AML-193 (cell line): ENCODE data around the gene CEP162.
"Not testable (repeated sequence)": the region's sequence is repeated elsewhere in the genome, so short reads cannot be mapped to it uniquely, and the experiment has no call there.

Experiments
- DNase-seq, 2 experiments: peaks; one replicate each; lab custom pipeline; 2025; lab: John Stamatoyannopoulos, UW

The CEP162 gene, protein sequence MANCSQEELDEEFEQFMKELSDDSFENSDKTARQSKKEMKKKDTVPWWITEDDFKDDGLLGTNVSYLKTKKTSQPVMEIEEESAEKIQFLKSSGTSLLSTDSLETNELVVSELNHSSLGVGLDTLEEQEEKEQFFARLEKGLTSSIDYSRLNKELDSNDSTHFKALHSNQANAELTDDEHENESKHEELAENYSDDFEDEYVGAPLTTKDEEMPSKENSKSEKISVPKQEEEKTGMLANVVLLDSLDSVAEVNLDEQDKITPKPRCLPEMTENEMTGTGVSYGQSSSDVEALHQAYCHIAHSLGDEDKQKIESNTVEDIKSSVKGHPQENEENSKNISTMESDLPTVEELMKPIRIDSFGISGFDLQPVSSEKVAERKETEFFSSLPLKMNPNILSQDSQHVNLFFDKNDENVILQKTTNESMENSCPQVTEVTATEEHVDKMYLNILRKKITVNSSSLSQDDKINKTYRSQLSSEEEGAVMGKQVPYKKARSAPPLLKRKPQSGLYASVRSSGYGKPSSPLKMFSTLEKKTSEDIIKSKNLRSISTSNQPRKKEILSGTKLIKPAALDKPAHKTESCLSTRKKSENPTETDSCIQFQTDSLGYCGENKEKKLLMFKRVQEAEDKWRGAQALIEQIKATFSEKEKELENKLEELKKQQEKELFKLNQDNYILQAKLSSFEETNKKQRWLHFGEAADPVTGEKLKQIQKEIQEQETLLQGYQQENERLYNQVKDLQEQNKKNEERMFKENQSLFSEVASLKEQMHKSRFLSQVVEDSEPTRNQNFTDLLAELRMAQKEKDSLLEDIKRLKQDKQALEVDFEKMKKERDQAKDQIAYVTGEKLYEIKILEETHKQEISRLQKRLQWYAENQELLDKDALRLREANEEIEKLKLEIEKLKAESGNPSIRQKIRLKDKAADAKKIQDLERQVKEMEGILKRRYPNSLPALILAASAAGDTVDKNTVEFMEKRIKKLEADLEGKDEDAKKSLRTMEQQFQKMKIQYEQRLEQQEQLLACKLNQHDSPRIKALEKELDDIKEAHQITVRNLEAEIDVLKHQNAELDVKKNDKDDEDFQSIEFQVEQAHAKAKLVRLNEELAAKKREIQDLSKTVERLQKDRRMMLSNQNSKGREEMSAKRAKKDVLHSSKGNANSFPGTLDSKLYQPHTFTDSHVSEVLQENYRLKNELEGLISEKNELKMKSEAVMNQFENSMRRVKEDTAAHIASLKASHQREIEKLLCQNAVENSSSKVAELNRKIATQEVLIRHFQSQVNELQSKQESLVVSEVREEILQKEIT (N-terminal part only)

DNA sequence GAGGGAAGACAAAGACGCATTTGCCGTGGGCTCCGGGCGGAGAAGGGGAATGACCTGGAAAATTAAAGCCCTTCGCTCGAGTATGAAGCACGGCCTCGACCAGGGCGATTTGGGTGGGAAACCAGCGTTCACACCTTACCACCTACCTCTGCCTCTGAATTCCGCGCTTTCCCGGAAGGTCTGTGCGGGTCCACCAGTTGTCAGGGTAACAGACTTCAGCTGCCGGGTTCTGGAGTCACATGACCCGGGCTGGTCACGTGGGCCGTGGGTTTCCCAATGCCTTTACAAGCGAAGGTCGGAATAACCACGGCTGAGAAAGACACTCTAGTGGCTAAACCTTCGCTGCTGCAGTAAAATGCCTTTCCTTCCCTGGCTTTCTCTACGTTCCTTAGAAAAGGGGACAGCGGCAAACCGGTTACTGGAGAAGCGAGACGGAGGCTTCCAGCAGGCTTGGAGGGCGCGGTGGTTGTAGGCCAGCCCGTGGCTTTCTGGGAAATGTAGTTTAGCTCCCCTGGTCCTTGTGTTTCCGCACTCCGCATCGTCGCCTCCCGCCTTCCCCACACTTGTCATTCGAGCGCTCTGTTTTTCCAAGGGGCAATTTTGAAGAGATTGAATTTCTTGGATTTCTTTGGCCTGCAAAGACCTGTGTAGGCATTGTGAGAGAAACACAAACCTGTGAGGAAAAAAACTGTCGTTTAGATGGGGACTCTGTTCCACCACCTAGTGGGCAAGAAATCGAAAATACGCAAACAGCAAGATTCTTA, at the start of gene CEP162:
Gene CEP162, minus strand, starts transcription at position 210 of the 764 bp plus-strand sequence. CDS start 1,250 bp downstream, outside the sequence.
- DNase-seq = peak; percentile 90 to 98

DNA sequence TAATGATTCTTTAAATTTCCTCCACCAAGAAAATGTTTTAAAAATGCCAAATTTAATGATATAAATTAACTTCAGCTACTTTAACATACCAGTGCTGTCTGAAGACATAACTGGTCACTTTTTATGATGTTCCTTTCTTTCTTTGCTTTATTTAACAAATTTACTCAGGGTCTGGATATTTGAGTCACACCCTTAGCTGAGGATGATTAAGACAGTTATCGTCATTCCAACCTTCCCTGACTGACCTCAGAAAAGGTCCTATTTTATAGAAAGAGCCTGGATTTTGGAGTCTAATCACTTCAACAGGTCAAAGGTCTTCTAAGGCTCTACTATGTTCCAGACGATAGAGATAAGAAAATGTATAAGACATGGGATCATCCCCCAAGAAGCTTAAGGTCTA, 47.4 kb upstream of the CEP162 start:
- no peak for DNase-seq

- DNase-seq = no peak
Measured at GRCh38 chr6:84273048-84273809, 45.8 kb upstream of the CEP162 start.

- no peak for DNase-seq
Measured at GRCh38 chr6:84272298-84272697, 44.9 kb upstream of the CEP162 start.

GRCh38 chr6:84271061-84271716, 43.7 kb upstream of the CEP162 start:
- no peak for DNase-seq

- DNase-seq = no peak
Measured at GRCh38 chr6:84269947-84270733, 42.7 kb upstream of the CEP162 start.

GRCh38 chr6:84268781-84269180, 41.3 kb upstream of the CEP162 start:
- DNase-seq = no peak

DNA sequence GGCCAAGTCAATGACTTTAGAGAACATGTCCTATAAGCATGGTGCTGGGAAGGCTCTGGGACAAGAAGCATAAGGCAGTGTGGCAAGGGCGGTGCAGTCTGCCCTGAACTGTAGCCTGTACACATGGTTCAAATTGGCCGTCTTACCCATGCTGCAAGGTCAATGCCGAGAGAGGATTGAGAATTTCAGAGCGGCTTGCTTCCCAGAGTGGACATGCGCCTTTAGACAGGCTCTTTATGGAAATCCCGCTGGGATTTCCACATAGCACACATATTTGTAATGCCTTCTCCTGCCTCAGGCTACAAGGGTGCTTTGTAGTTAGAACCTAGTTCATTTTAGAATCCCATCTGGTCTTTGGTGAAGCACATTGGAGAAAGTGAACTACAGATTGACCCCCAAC, 36.1 kb upstream of the CEP162 start:
- DNase-seq = no peak

DNA sequence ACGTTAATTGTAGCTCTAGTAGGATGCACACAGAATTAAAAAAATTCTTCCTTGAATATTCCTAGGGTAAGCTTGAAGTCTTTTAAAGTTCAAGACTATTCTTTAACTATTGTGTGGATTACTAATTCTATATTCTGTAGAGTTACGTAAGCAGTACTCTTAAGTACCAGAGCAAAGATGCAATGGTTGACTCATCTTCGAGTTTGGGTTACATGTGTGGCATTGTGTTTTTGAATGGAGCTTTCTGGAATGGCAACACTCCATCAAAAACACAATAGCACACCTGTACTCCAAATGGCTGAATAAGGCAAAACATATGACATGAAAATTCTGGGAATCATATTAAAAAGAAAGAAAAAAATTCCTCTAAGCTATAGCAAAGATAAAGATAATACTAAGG, 33.5 kb upstream of the CEP162 start:
- no peak for DNase-seq

DNA sequence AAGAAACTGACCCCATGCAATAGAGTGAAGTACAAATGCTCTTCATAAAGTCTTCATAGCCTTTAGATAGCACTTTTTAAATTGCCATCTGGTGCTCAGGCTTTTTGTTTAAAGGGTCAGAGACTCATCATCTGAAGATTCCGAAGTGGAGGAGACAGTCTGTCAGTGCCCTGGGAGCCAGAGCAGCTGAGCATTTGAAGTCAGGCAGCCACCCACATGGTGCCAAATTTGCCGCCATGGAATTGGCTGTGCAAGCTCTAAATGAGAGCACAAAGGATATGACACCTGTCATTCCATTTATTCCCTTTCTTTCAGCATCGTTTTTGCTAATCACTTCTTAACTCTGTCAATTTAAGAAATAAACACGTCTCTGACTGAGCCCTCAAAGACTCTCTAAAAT, 32.8 kb upstream of the CEP162 start:
- DNase-seq = no peak

- no peak for DNase-seq
Measured at GRCh38 chr6:84258866-84259265, 31.4 kb upstream of the CEP162 start.

- DNase-seq = no peak
Measured at GRCh38 chr6:84258268-84258667, 30.8 kb upstream of the CEP162 start.

- DNase-seq = no peak
Measured at GRCh38 chr6:84255641-84256040, 28.2 kb upstream of the CEP162 start.

DNA sequence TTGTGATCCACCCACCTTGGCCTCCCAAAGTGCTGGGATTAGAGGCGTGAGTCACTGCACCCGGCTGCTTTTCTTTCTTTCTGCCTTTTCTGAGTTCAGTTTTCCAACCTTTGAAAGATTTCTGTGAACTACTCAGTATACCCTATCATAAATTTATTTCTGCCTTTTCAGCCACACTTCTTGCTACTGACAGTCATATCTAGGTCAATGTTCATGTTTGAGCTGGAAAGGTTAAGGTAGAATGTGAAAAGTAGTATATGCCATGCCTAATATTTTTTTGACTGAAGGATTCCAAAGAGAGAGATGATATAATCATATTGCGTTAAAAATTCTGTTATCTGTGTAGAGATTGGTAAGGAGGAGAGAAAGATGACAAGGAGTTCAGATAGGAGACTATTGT, 25.9 kb upstream of the CEP162 start:
- DNase-seq = no peak

DNA sequence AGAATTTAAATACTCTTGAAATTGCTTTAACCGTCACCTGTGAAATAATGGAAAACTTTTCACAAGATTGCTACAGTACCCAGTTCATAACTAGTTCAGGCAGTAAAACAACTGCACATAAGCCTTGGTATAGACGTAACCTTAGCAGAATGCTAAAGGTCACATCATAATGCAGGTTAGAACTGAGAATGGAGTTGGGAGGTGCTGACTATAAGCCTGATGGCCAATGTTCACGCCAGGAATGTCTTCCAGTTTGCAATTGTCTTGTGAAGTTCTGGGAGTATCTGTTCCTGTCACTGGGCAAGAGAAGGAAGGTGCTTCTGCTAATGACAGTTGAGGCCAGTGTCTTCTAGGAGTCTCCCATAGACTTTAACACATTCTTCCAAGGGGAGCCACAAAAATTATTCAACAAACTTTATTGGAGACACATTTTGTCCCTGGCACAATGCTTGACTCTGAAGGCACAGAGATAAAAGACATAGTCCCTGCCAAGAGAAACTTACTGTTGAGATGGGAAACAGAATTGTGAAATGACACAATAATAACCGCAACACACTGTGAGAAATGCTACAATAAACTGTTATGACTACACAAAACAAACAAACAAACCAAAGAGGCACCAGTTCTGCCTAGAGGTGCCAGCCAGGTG, 24.6 kb upstream of the CEP162 start:
- DNase-seq = no peak

- DNase-seq = no peak
Measured at GRCh38 chr6:84249724-84250123, 22.3 kb upstream of the CEP162 start.

DNA sequence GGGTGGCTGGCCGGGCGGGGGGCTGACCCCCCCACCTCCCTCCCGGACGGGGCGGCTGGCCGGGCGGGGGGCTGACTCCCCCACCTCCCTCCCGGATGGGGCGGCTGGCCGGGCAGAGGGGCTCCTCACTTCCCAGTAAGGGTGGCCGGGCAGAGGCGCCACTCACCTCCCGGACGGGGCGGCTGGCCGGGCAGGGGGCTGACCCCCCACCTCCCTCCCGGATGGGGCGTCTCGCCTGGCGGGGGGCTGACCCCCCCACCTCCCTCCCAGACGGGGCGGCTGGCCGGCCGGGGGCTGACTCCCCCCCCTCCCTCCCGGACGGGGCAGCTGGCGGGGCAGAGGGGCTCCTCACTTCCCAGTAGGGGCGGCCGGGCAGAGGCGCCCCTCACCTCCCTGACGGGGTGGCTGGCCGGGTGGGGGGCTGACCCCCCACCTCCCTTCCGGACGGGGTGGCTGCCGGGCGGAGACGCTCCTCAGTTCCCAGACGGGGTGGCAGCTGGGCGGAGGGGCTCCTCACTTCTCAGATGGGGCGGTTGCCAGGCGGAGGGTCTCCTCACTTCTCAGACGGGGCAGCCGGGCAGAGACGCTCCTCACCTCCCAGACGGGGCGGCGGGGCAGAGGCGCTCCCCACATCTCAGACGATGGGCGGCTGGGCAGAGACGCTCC, 17.1 kb upstream of the CEP162 start:
- not testable (repeated sequence) for DNase-seq

GRCh38 chr6:84243240-84243639, 15.8 kb upstream of the CEP162 start:
- DNase-seq = no peak
